Activated effector memory CD4-positive, alpha-beta T cell treated with anti-CD3 and anti-CD28 coated beads, Interleukin-2, amount 50 U/mL, for 16 hours (primary cell): ENCODE results near the gene PHLDB2.
"Not testable (repeated sequence)": the region's sequence is repeated elsewhere in the genome, so short reads cannot be mapped to it uniquely, and the experiment has no call there.

ENCODE experiments used
- DNase-seq: peaks from one replicate; pipeline ENCODE4 v3.0.0-alpha.2; 2020

The PHLDB2 gene

DNA sequence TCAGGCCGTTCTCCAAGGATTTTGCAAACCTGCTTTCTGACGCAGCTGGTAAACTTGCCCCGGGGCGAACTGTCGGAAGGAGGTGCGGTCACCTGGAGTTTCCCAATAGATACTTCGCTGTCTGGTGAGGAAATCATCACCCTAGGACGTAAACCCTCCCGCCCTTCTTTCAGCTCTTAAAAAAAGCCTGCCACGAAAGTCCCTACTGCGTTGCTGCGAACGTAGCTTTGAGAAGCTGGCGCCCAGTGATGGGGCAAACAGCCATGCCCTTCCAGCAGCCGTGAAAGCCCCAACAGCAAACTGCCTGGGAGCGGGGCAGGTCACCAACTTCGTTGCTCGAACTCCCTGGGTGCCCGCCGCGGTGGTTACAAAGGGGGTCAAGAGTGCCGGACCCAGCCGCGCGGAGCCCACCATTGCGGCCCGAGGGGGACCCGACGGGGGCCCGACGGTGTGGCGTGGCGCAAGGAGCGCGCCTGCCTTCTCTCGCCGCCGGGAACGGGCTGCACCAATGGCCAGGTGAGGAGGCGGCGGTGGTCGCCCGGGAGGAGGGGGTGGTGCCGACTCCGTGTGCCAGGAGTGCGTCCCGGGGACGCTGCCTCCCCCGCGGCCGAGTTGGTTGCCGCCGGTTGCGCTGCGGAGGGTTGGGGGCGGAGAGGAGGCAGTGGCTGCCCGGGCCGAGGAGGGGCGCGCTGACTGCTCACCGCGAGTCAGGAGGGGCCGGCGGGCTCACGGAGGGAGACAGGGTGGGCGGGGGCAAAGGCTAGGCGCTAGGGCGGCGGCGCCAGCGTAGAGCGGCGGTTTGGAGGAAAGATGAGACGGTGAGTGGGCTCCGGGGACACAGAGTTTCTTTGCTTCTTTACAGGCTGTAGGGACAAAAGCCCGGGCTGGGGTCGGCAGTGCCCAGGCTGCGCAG lies at the start of gene PHLDB2:
Gene PHLDB2 (plus strand): TSS at position 205 of the 913 bp plus-strand sequence. CDS start 24,813 bp downstream, outside the sequence.
- DNase-seq, result peak; percentile 84

DNA sequence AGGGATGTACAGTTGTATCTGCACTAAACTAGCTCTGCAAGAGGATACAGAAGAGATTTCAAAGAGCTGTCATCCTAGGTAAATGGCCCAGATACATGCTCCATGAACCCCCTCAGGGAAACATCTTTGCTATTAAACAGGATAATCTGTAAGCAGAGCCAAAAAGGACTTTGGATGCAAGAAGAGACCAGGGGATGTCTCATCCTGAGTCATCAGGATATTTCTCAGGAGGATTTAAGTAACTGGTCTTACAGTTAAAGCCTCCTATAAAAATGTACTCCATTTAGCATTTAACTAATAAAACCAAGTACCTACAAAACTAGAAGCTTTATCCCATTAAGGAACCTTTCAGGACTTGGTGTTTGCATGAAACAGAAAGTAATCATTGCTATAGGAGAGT lies 48.2 kb upstream of the PHLDB2 start:
- DNase-seq, result no peak

DNA sequence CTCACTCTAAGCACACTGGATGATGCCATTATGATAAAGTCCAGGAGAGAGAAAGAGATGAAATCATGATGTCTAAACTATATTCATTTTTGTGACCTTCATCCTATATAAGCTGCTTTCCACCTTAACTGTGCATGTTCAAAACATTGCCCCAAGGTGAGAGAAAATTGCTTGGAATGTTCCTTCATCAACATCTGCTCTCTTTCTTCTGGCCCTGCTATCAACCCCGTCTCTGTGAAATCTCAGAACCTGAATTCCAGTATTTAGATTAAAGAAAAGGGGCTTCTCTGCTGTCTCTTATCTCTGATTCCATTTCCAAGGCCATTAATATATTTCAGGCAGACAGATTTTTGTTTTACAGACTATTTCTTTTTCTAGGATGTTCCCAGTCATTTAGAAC lies 47.3 kb upstream of the PHLDB2 start:
- no peak for DNase-seq

DNA sequence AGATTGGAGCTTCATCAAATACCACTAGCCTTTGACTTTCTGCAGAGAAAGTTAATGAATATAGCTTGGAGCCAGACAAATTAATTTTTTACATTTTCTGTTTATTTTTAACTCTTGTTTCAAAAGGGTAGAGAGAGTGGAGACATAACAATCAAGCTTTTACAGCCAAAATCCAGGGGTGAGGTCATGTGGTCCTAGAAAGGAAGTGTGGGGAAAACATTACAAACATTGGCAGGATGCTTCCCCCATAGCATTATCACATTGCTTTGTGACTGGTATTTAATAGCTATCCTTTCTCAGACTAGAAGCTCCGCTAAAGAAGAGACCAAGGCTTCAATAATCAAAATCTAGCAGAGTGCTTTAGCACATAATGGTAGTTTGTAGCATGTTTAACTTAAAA lies 46.4 kb upstream of the PHLDB2 start:
- DNase-seq, result no peak

DNA sequence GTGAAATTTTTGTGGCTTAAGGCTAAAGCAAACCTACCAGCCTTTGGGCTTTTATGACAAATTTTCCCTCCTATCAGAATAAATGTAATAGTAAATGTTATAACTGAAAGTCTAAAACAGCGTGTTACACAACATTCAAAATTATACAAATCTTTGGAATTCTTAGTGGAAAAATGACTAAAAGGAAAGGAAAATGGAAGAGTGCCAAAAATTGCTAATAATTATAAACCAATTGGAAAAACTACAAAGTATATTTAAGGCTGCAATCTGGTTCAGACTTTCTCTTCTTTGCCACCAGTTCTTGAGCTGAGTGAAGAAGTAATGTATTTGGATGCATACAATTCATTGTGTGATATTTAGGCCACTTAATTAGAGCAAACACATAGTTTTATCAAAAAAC lies 45.6 kb upstream of the PHLDB2 start:
- no peak for DNase-seq

DNA sequence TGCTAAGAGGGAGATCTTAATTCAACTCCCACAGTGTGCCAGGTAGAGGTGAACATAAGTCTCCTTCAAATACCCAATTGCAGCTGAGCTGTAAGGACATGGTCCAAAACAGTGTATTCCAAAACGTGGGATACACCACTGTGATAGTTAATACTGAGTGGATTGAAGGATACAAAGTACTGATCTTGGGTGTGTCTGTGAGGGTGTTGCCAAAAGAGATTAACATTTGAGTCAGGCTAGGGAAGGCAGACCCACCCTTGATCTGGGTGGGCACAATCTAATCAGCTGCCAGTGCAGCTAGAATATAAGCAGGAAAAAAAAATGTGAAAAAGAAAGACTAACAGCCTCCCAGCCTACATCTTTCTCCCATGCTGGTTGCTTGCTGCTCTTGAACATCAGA lies 45.1 kb upstream of the PHLDB2 start:
- no peak for DNase-seq

DNA sequence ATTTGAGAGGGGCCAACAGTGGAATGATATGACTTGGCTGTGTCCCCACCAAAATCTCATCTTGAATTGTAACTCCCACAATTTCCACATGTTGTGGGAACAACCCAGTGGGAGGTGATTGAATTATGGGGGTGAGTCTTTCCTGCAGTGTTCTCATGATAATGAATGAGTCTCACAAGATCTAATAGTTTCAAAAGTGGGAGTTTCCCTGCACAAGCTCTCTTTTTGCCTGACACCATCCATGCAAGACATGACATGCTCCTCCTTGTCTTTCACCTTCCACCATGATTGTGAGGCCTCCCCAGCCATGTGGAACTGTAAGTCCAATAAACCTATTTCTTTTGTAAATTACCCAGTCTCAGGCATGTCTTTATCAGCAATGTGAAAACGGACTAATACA lies 42.3 kb upstream of the PHLDB2 start:
- not testable (repeated sequence) for DNase-seq

DNA sequence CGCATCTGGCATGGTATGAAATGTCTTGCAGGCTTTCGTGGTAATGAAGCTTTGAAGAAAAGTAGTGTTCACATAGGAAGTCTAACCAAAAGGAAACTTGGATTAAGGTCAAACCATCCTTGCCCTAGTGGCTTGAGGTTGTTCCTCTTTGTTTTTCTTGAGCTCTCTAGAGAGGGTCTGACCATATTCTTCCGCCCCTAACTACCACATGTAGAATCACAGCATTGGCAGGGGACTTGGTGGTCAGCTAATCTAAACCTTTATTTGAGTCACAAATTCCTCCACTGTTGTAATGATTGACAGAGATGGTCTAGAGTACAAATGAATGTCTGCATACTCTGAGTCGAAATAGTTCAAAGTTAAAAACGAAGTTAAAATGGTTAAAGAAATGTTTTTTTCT lies 39.1 kb upstream of the PHLDB2 start:
- DNase-seq, result no peak

DNA sequence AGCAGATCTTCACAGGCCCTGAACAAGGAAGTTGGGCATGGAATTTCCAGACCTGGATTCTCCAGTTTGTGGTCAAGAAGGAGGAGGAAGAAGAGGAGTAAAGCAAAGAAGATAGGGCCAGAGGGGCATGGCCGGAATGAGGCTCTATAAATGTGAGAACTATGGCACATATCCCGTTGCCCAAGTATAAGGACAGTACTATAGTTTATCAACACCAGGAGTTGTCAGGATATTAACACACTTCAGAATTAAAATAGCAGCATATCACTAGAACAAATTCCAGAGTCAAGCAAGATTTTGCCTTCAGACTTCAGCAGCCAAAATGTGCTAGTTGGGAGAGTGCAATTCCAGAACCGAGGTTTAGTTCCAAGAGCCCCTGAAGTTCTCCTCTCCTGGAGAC lies 38.4 kb upstream of the PHLDB2 start:
- DNase-seq, result no peak

DNA sequence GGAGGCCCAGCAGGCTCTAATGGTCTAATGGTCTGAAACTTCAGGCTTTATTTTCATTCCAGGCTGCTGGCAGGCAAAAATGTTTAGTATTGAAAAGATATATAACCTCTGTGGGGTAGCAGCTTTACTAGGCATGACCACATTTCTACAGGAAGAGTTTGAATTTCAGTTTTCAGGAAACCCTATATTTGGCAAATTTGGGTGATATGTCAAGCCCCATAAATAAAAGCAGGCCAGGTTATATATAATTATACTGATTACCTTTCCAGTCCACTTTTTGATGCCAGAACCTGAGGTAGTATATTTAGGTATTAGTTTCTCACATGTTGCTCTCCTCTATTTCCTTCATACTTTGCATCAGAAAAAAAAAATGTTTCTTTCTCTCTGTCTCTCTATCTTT lies 37.2 kb upstream of the PHLDB2 start:
- no peak for DNase-seq

DNA sequence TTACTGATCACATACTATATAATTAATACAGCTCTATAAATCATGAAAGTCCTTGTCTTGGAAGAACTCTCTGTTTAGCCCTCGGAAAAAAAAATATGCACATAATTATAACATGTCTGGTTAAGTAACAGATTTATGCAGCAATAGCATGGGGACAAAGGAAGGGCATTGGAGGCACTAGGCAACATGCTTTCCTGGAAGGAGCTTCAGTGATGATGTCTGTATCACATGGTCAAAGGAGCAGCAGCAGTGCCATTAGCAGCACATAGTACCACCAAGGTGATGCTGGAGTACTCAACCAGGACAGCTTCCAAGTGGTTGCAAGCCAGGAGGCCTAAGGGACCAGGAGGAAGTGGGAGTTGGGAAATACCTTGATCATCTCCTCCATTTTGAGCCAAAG lies 36.3 kb upstream of the PHLDB2 start:
- DNase-seq, result no peak

DNA sequence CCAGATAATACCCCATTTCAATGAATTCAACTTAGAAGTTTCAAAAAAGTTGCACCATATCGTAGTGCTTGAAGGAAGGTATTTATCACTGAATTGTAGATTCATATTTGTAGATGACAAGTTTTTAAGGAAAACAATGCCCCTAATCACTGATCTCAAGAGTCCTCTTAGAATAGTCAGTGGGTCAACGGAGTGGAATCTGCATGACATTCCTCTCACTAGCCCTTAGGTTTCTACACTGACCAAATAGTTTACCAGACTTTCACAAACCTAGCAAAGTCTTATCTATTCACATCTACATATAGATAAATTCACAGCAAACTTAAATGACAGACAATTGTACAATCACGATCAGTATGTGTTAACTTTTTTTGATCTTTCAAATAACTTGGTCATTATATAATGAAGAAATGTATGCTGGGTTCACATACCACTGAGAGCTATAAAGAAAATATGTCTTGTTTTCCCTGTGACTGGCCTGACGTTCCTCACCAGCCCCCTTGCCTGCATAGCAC lies 35.7 kb upstream of the PHLDB2 start:
- no peak for DNase-seq

DNA sequence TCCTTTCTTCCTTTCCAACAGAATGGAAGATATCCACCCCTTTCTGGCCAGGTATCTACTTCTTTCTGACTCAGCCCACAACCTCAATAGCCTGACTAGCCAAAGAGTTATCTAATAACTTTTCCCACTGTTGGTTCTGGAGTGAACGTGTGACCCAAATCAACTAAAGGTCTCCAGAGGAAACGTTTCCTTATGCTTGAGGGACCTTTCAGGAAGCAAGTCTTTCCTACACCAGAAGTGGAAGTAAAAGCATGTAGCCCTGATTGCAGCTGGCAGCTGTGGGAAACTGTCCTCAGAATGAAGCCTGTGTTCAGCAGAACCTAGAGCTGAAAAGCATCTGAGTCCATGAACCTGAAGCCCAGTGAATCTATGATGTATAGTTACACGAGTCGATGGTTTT lies 34.7 kb upstream of the PHLDB2 start:
- DNase-seq, result no peak

DNA sequence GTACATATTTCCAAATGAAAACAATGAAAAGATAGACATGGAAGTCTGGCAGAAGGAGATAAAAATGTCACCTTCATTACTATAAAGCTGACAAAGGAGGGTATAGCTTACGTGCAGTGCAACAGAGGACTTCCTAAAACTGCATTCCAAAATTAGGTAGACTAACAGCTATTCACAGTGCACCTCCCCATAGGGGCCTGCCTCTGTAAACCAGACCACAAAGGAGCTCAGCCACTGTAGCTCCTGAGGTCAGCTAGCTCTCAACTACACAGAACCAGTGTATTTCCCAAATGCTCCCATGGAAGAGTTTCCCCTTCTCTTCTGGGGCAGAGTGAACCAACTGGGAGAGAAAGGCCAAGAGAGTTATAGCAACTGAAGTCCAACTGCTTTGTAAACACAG lies 31.2 kb upstream of the PHLDB2 start:
- no peak for DNase-seq

DNA sequence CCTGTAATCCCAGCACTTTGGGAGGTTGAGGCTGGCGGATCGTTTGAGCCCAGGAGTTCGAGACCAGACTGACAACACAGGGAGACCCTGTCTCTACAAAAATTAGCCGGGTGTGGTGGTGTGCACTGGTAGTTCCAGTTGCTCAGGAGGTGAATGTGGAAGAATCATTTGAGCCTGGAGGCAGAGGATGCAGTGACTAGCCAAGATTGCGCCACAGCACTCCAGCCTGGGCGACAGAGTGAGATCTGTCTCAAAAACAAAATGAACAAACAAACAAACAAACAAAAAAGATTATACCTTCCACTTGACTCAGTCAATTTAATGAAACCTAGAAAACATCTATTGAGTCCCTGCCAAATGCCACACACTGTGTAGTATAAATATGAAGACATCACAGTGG lies 30.5 kb upstream of the PHLDB2 start:
- no peak for DNase-seq

DNA sequence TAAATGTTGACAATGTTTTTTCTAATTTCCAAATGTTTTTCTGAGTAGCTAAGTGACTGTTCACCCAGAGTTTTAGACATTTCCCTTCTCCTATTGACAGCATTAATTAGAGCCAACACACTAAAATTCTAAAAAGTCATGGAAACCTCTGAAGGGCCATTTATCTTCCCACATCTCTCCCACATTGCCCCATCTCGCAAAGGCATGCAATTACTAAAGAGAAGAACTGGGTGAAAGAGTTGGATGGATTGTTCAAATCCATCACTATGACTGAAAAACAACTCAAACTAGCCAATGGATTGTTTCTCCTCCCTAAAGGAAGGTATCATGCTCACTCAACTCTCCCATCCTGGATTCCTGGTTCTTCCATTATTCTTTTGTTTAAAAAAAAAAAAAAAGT lies 30.0 kb upstream of the PHLDB2 start:
- DNase-seq, result no peak

DNA sequence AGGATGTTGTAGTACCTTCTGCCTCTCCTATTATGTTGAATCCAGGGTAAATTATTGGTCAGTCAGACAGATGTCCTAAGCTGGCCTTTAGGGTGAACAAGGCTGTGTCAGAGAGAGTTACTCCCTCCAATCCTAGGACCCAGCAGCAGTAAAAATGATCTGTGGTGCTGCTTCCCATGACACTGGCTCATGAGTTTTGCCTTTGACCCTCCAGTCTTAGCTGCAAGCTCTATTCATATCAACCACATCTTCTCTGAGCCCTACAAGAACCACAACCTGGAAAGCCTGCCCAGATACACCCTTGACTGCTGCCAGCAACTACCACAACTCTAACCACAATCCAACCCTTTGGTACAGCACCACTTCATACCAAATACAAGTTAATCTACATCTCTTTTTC lies 27.2 kb upstream of the PHLDB2 start:
- DNase-seq, result no peak

DNA sequence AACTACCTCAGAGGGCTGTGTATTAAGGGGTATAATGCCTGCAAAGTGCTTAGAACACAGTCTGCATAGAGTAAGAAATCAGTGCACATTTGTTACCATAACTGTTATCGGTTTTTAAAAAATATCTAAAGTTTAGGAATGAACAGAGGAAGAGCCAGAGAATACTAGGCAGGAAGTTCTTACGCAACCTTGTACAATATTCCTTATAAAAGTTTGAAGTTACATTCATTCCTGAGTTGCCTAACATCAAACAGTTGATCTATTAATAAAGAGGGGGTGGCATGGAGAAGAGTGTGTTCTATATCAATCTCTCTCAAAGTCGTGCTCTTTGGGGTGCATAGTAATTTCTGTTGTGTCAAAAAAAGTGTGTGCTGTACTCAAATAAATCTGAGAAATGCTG lies 22.0 kb upstream of the PHLDB2 start:
- DNase-seq, result no peak

DNA sequence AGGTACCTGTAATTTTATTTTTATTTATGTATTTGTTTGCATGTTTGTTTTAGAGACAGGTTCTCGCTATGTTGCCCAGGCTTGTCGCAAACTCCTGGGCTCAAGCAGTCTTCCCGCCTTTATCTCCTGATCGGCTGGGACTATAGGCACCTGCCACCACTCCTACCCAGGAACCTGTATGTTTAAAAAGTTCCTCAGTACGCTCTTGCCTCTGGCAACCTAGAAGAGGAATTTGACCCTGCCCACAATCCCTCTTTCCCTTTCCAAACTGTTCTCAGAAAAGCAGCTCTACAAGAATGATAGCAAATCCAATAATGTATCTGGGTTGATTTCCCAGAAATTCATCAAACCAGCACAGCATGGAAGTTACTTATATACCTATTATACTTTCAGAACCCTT lies 20.9 kb upstream of the PHLDB2 start:
- DNase-seq, result no peak

DNA sequence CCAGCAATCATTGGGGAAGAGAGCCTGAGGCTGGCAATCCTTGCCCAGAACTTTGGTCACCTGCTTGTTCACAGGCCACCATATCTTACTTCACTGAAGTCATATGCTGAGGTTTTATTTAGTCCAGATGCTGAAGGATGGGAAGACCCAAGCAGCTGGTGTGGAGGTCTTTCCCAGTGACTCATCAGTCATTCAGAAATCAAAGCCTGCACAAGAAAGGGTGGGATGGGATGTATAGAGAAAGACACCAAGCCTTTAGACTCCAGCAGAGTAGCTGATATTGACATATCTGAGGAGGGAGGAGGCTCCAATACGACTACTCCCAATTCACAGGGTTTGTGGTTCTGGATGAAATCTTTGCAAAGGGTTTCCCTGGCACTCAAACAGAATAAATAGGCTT lies 13.0 kb upstream of the PHLDB2 start:
- DNase-seq, result no peak

DNA sequence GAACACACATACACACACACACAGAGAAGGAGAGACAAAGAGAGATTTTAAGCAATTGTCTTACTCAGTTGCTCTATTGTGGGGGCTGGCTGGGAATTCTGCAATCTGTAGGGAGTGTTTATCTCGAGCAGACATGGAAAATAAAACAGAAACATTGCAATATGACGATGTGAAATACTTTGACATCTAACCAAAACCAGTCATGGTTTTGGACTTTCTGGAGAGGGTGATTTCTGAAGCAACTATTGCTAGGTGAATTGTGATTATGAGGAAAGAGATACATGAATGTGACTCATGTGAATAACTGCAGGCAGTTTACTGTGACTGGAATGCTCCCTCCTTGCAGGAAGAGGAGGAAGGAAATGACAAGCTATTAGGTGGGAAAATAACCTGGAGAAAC lies 12.3 kb upstream of the PHLDB2 start:
- DNase-seq, result no peak

DNA sequence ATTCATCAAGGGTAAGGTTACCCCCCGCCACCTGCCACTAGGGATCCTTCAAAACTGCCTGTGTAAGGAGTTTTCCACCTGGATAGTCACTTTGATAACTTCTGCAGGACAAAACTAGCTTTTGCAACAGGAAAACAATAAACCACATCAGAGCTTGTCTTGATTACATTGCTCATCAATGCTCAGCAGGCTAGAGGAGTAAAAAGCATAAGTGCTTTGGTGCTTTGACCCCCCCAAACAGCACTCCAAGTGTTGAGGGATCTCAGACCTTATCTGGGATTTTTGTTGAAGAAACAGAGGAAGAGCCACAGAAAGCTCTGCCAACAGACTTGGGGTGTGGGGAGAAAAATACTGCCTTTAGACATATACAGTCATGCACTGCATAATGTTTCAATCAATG lies 10.8 kb upstream of the PHLDB2 start:
- DNase-seq, result no peak

DNA sequence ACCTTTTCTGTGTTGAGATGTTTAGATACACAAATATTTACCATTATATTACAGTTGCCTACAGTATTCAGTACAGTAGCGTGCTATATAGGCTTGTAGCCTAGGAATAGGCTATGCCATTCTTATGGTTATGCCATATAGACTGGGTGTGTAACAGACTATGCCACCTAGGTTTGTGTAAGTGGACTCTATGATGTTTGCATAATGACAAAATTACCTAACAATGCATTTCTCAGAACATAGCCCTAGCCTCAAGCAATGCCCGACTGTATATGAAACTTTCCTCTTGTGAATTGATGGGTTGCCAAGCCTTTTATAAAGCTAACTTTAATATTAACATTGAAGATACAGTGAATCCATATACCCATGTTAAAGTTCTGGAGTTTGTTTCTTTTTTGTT lies 10.3 kb upstream of the PHLDB2 start:
- DNase-seq, result no peak

DNA sequence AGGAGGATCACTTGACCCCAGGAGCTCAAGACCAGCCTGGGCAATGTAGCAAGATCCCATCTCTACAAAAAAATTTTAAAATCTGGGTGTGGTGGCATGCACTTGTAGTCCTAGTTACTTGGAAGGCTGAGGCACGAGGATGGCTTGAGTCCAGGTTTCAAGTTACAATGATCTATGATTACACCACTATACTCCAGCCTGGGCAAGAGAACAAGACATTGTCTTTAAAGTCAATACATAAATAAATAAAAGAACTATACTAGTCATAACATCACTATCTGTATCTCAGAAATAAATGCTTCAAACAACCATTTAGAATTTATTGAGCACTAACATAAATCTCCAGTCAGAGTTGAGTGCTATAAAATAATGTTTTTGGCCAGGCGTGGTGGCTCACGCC lies 8.5 kb upstream of the PHLDB2 start:
- DNase-seq, result no peak

DNA sequence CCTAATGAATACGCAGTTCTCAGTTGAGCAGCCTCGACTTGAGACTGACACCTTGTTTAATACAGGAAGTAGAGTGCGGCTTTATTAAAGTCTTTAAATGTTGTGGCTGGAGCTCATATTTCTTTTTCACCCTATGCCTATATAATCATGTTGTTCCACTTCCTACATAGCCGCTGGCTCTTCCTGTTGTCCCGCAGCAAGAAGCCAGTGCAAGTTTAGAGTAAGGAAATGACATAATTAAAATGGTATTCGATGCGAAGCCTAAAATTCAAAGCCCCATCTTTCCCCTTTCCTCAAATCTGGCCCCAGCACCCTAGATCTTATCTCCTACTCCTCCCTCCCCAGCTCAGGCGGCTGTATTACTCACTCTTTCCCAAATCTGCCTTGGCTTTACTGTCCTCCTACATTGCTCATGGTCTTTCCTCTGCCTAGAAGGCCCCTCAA lies 7.5 kb upstream of the PHLDB2 start:
- DNase-seq, result no peak
